Uterus (tissue), 2 donors: ENCODE data around the gene SKAP1.

ENCODE experiments used
- CTCF ChIP-seq, 4 experiments: fragments of 200-600 bp in 2 of 4; fragments of 450-650 bp in 2 of 4; sonication (generic) in 2 of 4; IDR thresholded peaks; one replicate each; pipeline ENCODE4 v1.5.1; 2016 to 2019; ENCODE audit warnings: antibody characterized with exemption in 4 of 4, mild to moderate bottlenecking in 2 of 4, moderate library complexity in 1 of 4
- POLR2A ChIP-seq, 2 donors: fragments of 450-650 bp; IDR thresholded peaks; one replicate each; pipeline ENCODE4 v1.6.1; 2016; ENCODE audit warnings: antibody characterized with exemption in 2 of 2, mild to moderate bottlenecking in 1 of 2, moderate library complexity in 1 of 2

- no peak for TF ChIP-seq CTCF (IDR thresholded peaks at IDR 0.05)
- TF ChIP-seq POLR2A (IDR thresholded peaks at IDR 0.05): no peak
Measured at GRCh38 chr17:48261297-48261880, 168.6 kb downstream of the SKAP1 start.
